UCSD-AML1 (cell line): Measurements from ENCODE around the gene ATOSB.

Experiments
- DNase-seq: peaks from one replicate; lab custom pipeline; 2025; ENCODE audit not compliant: unreplicated experiment; lab: John Stamatoyannopoulos, UW

ATOSB gene

DNA sequence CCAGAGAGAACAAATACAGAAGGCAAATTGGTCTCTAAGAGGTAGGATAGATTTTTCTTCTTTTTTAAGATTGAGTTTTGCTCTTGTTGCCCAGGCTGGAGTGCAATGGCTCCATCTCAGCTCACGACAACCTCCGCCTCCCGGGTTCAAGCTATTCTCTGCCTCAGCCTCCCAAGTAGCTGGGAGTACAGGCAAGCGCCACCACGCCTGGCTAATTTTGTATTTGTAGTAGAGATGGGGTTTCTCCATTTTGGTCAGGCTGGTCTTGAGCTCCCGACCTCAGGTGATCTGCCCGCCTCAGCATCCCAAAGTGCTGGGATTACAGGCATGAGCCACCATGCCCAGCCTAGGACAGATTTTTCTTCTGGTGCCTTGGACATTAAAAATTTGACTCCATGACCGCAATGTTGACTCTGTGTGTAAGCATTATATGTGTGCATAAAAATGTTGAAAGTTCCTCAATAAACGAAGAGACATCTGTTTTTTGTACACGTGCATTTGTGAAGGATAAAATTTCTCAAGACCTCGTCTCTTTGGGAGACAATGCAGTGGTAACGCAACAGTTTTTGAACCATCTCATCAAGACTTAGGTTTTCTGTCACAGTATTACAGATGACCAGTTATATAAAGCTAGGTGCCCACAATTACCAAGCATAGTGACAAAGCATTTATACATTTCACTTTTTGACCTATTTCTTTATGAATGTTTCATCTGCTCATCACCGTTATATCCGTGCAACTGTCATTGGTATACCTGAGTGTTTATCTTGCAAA, 60.6 kb downstream of the ATOSB start:
- DNase-seq, result no peak

DNA sequence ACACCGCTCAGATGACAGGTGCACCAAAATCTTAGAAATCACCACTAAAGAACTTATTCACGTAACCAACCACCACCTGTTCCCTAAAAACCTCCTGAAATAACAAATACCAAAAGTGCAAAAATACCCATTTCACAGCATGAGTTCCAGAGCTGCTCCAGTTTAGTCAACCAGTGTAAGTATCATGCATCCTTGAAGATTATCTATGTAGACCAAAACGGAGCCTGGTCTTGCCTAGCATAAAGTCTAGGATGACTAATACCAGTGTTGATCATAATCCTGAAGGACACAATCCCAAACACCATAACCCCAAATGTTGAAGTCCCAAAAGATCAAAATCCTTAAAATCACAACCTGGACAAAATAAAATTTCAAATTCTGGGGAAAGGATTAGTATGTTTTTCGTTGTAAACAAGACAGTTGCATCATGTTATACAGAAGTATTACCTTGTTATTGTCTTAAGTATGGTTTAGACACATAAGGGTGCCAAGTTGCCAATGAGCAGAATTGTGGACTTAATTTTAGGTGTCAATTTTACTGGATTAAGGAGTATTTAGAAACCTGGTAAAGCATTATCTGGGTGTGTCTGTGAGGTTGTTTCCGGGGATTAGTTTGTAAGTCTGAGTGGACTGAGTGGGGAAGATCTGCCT, 61.4 kb downstream of the ATOSB start:
- DNase-seq, result no peak
